ENCODE measurements around the gene PCDHB15.

DNA sequence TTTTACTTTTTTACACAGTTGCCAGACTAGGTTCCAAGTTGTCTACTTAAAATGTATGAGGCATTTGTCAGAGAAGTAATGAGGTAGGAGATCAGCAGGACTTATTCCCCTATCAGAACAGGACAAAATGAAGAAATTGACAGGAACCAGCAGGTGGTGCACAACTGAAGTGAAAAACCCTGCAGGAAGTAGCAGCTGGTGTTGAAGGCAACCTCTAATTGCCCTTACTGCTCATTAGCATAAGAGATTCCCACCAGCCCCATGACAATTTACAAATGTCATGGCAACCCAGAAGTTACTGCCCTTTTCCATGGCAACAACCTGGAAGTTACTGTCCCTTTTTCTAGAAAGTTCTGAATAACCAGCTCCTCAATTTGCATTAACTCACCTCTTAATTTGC is 5.4 kb downstream of the PCDHB15 start:
- TF ChIP-seq, protein P1, sequence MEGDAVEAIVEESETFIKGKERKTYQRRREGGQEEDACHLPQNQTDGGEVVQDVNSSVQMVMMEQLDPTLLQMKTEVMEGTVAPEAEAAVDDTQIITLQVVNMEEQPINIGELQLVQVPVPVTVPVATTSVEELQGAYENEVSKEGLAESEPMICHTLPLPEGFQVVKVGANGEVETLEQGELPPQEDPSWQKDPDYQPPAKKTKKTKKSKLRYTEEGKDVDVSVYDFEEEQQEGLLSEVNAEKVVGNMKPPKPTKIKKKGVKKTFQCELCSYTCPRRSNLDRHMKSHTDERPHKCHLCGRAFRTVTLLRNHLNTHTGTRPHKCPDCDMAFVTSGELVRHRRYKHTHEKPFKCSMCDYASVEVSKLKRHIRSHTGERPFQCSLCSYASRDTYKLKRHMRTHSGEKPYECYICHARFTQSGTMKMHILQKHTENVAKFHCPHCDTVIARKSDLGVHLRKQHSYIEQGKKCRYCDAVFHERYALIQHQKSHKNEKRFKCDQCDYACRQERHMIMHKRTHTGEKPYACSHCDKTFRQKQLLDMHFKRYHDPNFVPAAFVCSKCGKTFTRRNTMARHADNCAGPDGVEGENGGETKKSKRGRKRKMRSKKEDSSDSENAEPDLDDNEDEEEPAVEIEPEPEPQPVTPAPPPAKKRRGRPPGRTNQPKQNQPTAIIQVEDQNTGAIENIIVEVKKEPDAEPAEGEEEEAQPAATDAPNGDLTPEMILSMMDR (IDR thresholded peaks at IDR 0.05; ENCODE audit: poor library complexity, severe bottlenecking) = no peak
- TF ChIP-seq EZH2 (IDR thresholded peaks at IDR 0.05; ENCODE audit: borderline replicate concordance, insufficient read depth, low read length, poor library complexity, severe bottlenecking) (no peak), POLR2AphosphoS5 (IDR thresholded peaks at IDR 0.05) (no peak), EP300 (conservative IDR thresholded peaks at IDR 0.05; ENCODE audit: poor library complexity, severe bottlenecking) (no peak)
- TF ChIP-seq, protein P2, sequence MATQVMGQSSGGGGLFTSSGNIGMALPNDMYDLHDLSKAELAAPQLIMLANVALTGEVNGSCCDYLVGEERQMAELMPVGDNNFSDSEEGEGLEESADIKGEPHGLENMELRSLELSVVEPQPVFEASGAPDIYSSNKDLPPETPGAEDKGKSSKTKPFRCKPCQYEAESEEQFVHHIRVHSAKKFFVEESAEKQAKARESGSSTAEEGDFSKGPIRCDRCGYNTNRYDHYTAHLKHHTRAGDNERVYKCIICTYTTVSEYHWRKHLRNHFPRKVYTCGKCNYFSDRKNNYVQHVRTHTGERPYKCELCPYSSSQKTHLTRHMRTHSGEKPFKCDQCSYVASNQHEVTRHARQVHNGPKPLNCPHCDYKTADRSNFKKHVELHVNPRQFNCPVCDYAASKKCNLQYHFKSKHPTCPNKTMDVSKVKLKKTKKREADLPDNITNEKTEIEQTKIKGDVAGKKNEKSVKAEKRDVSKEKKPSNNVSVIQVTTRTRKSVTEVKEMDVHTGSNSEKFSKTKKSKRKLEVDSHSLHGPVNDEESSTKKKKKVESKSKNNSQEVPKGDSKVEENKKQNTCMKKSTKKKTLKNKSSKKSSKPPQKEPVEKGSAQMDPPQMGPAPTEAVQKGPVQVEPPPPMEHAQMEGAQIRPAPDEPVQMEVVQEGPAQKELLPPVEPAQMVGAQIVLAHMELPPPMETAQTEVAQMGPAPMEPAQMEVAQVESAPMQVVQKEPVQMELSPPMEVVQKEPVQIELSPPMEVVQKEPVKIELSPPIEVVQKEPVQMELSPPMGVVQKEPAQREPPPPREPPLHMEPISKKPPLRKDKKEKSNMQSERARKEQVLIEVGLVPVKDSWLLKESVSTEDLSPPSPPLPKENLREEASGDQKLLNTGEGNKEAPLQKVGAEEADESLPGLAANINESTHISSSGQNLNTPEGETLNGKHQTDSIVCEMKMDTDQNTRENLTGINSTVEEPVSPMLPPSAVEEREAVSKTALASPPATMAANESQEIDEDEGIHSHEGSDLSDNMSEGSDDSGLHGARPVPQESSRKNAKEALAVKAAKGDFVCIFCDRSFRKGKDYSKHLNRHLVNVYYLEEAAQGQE (IDR thresholded peaks at IDR 0.05; ENCODE audit: borderline replicate concordance) = no peak
